PFSK-1 (cell line): ENCODE data around the gene AGRN.

ENCODE experiments used
- POLR2AphosphoS5 ChIP-seq: IDR thresholded peaks from 2 replicates; pipeline ENCODE4 v1.6.1; 2012; ENCODE audit warnings: low read depth, mild to moderate bottlenecking, control low read depth, low read length, moderate library complexity
- SIN3A ChIP-seq: IDR thresholded peaks from 2 replicates; pipeline ENCODE4 v1.6.1; 2012; ENCODE audit warnings: mild to moderate bottlenecking, low read length, moderate library complexity, borderline replicate concordance; ENCODE audit not compliant: insufficient read depth
- TAF1 ChIP-seq: IDR thresholded peaks from 2 replicates; pipeline ENCODE4 v1.6.1; 2012; ENCODE audit warnings: low read length, control low read depth, borderline replicate concordance; ENCODE audit not compliant: insufficient read depth

- TF ChIP-seq POLR2AphosphoS5 (no peak), SIN3A (no peak), TAF1 (no peak)
Measured at GRCh38 chr1:1100296-1100695, 80.4 kb downstream of the AGRN start.
